Esophagus muscularis mucosa (tissue), 4 donors: ENCODE data around the gene OGFR. TPM values are rescaled to one million over a fixed set of nuclear protein-coding genes. Genes with fewer than 3 reads are reported as not detected.

Experiments used
- DNase-seq: peaks from one replicate; pipeline ENCODE4 v3.0.0-alpha.2; 2017; ENCODE audit errors: extremely low spot score
- H3K27ac ChIP-seq, 4 donors: fragments of 200-600 bp; sonication (generic); replicated peaks in 1 of 4; 1 replicate in 3 of 4; 2 replicates in 1 of 4; pipeline ENCODE4 v1.5.1; 2016 to 2019; ENCODE audit warnings: mild to moderate bottlenecking in 1 of 4
- H3K27me3 ChIP-seq, 4 donors: fragments of 200-600 bp; sonication (generic); one replicate each; pipeline versions ENCODE4 v1.5.1 to v1.6.0; 2016 to 2019
- H3K36me3 ChIP-seq, 4 donors: fragments of 200-600 bp; sonication (generic); one replicate each; pipeline ENCODE4 v1.5.1; 2016 to 2019
- H3K4me1 ChIP-seq, 4 donors: fragments of 200-600 bp; sonication (generic); one replicate each; pipeline ENCODE4 v1.5.1; 2016 to 2019
- H3K4me3 ChIP-seq, 4 donors: fragments of 200-600 bp; sonication (generic); 1 replicate in 2 of 4; 2 replicates in 2 of 4; pipeline ENCODE4 v1.5.1; 2016 to 2019; ENCODE audit warnings: mild to moderate bottlenecking in 4 of 4, moderate library complexity in 1 of 4
- H3K9me3 ChIP-seq, 4 donors: fragments of 200-600 bp; sonication (generic); 1 replicate in 3 of 4; 2 replicates in 1 of 4; pipeline ENCODE4 v1.5.1; 2016 to 2019
- EP300 ChIP-seq: sonication (generic); formaldehyde crosslinking; IDR thresholded peaks from one replicate; pipeline ENCODE4 v1.6.1; 2017; ENCODE audit warnings: antibody characterized with exemption
- POLR2A ChIP-seq: fragments of 450-650 bp; IDR thresholded peaks from one replicate; pipeline ENCODE4 v1.6.1; 2017; ENCODE audit warnings: antibody characterized with exemption, moderate library complexity, mild to moderate bottlenecking, low read depth
- POLR2AphosphoS5 ChIP-seq, 2 donors: sonication (generic); formaldehyde crosslinking; IDR thresholded peaks; one replicate each; pipeline ENCODE4 v1.6.1; 2017; ENCODE audit warnings: antibody characterized with exemption in 2 of 2
- WGBS: methylation state at CpG from one replicate; pipeline ENCODE4 v1.1.5; 2018; 5-methylcytosine and 5-hydroxymethylcytosine counted together
- intact Hi-C: fragments of 100-400 bp; cut with DNase I; formaldehyde crosslinking; loops from one replicate; pipeline ENCODE4 v1.15.1; 2023
- total RNA-seq, 4 donors: library from RNA; depleted of rRNA; stranded (reverse); fragments of >200 nt; gene quantifications; one replicate each; pipeline versions ENCODE4 v1.1.0 to v1.2.1, GENCODE V29; 2016
- TF ChIP-seq, protein P1 (sequence below), 3 experiments: fragments of 200-600 bp in 2 of 3; fragments of 450-650 bp in 1 of 3; sonication (generic) in 2 of 3; IDR thresholded peaks; one replicate each; pipeline ENCODE4 v1.5.1; 2017 to 2019; ENCODE audit warnings: antibody characterized with exemption in 3 of 3, mild to moderate bottlenecking in 2 of 3, moderate library complexity in 1 of 3

OGFR gene
- total RNA-seq, 4 donors from 2014 or later: 46.1 to 84.5 (median 62.7) TPM

DNA sequence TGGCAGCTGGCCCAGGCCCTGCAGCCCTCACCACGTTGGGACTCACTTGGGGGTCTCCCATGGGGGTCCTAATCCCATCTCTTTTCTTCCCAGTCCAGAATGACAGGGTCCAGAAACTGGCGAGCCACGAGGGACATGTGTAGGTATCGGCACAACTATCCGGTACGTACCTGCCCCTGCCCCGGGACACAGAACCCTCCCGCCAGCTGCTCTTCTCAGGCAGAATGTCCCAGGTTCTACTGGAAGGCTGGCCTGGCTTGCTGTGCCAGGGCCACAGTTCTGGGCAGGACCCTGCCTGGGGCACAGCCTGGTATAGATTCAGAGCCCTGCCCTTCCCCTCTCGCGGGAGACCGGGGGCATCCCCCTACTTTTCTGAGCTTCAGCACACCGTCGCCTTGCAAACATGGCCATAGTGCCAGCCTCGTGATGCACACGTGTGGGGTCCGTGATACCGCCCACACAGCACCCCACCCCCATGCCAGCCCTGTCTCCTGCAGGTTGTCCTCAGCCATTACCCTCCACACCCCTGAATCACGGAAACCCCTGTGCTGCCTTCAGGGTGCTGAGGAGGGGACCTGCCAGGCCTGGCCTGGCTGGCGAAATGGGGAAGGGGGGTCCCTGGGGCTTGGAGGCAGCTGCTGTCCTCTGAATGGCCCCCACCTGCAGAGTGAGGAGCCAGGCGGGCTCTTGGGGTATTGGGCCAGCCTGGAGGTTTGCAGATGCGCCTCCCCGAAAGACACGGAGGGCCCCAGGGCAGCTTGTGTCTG, 3.0 kb downstream of the OGFR start:
- no peak for DNase-seq
- whole genome bisulfite sequencing: 86% methylated on average over 11 of the region's 23 CpGs
- H3K27me3 ChIP-seq: no peaks in the 10 kb centered on the region
- peaks cover 34 to 40% (median 38%) of the 10 kb centered on the region in 4 donors for H3K4me1 ChIP-seq
- no peak overlapping the region for H3K27ac ChIP-seq
- H3K9me3 ChIP-seq: no peaks in the 10 kb centered on the region
- TF ChIP-seq, protein P1, sequence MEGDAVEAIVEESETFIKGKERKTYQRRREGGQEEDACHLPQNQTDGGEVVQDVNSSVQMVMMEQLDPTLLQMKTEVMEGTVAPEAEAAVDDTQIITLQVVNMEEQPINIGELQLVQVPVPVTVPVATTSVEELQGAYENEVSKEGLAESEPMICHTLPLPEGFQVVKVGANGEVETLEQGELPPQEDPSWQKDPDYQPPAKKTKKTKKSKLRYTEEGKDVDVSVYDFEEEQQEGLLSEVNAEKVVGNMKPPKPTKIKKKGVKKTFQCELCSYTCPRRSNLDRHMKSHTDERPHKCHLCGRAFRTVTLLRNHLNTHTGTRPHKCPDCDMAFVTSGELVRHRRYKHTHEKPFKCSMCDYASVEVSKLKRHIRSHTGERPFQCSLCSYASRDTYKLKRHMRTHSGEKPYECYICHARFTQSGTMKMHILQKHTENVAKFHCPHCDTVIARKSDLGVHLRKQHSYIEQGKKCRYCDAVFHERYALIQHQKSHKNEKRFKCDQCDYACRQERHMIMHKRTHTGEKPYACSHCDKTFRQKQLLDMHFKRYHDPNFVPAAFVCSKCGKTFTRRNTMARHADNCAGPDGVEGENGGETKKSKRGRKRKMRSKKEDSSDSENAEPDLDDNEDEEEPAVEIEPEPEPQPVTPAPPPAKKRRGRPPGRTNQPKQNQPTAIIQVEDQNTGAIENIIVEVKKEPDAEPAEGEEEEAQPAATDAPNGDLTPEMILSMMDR (IDR thresholded peaks at IDR 0.05): no peak
- TF ChIP-seq POLR2A (no peak), EP300 (no peak), POLR2AphosphoS5 (IDR thresholded peaks at IDR 0.05) (no peak)
- intact Hi-C loops: loop anchor here (2.0 kb wide), 1 partner anchor 139 kb away; no protein-coding TSS in a partner anchor
- no peak overlapping the region for H3K4me3 ChIP-seq
- H3K36me3 ChIP-seq: peaks cover 52 to 60% (median 58%) of the 10 kb centered on the region in 4 donors

DNA sequence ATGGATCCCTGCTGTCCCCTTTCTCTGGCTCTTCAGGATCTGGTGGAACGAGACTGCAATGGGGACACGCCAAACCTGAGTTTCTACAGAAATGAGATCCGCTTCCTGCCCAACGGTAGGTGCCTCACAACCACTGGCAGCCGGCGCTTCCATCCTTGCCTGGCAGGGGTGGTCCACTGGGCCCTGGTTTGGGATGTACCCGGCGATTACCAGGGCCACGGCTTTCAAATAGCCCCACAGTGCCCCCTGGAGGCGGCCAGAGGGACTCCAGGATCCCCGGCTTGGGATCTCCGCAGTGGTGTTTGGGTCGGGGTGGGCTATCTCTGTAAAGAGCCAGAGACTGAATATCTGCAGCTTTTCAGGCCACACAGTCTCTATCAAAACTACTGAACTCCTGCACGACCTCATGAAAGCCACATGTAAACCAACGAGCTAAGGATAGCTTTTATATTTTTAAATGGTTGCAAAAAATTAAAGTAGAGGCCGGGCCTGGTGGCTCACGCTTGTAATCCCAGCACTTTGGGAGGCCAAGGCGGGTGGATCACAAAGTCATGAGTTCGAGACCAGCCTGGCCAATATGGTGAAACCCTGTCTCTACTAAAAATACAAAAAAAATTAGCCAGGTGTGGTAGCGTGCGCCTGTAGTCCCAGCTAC, 3.7 kb downstream of the OGFR start:
- intact Hi-C loops: loop anchor here (2.0 kb wide), 1 partner anchor 140 kb away; no protein-coding TSS in a partner anchor
- Histone ChIP-seq H3K4me1 (peaks cover 29 to 40% (median 38%) of the 10 kb centered on the region in 4 donors), H3K27ac (no peak overlapping the region), H3K4me3 (no peak overlapping the region), H3K36me3 (peaks cover 55 to 67% (median 64%) of the 10 kb centered on the region in 4 donors), H3K9me3 (no peaks in the 10 kb centered on the region), H3K27me3 (no peaks in the 10 kb centered on the region)
- WGBS: 41% methylated on average over 13 of the region's 21 CpGs
- TF ChIP-seq POLR2A (no peak), POLR2AphosphoS5 (IDR thresholded peaks at IDR 0.05) (no peak), EP300 (no peak)
- TF ChIP-seq, protein P1 (IDR thresholded peaks at IDR 0.05): peak; percentile 92 to 93 (median 93)
- DNase-seq: no peak

DNA sequence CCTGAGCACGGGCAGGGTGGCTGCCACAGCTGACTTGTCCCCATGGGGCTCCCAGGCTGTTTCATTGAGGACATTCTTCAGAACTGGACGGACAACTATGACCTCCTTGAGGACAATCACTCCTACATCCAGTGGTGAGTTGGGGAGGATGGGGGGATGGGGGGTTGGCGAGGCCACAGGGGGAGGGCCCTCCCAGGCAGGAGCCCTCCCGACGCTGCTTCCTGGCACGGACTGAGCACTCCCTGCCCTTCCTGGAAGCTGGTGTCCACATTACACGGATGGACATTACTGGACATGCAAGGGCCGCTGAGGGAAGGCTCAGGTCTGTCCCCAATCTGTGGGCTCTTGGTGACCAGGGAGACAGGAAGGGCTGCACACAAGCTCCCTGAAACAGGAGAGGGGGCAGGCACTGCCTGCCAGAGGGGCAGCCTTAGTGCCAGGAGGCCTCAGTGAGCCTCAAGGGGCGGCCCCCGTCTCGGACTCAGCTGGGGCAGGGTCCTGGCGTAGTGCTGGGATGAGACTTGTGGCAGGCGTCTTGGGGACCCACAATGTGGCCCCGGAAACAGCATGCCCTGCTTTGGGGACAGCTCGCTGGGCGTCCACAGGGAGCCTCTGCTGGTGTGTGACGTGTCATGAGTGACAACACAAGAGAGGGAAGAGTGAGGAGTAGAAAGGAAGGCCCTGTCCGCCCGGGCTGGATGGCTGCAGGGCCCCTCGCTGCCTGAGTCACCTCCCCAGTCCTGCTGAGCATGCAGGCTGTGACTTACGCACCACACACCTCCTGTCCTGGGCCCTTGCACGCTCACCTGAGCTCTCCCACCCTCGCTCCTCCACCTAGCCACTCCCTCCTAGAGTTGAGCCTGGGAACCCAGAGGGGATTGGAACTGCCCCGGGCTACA, 5.1 kb downstream of the OGFR start:
- no peak for DNase-seq
- TF ChIP-seq POLR2AphosphoS5 (IDR thresholded peaks at IDR 0.05) (no peak), EP300 (no peak), POLR2A (no peak)
- TF ChIP-seq, protein P1 (IDR thresholded peaks at IDR 0.05): no peak
- peaks cover 55 to 76% (median 72%) of the 10 kb centered on the region in 4 donors for H3K36me3 ChIP-seq
- intact Hi-C loops: loop anchor here (2.0 kb wide), 1 partner anchor 141 kb away; no protein-coding TSS in a partner anchor
- no peak overlapping the region for H3K27ac ChIP-seq
- peaks cover 0 to 9% (median 4%) of the 10 kb centered on the region in 4 donors for H3K27me3 ChIP-seq
- WGBS: 93% methylated on average over 21 of the region's 24 CpGs
- H3K4me1 ChIP-seq: peaks cover 20 to 38% (median 35%) of the 10 kb centered on the region in 4 donors
- no peaks in the 10 kb centered on the region for H3K9me3 ChIP-seq
- no peak overlapping the region for H3K4me3 ChIP-seq

DNA sequence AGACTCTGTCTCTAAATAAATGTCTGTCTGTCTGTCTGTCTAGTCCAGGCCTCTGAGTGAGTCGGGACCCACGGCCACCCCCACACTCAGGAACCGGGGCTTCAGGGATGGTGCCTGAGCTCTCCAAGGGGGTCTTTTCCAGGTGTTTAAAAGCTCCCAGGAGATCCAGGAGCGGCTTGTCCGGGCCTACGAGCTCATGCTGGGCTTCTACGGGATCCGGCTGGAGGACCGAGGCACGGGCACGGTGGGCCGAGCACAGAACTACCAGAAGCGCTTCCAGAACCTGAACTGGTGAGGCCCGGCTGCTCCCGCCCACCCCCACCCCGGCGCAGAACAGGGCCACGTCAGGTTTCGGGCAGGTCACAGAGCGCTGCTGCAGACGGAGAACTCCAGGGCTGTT, 6.7 kb downstream of the OGFR start:
- Histone ChIP-seq H3K27ac (no peak overlapping the region), H3K4me3 (no peak overlapping the region), H3K9me3 (no peaks in the 10 kb centered on the region), H3K27me3 (peaks cover 4 to 24% (median 18%) of the 10 kb centered on the region in 4 donors), H3K4me1 (peaks cover 23 to 44% (median 41%) of the 10 kb centered on the region in 4 donors), H3K36me3 (peaks cover 55 to 76% (median 72%) of the 10 kb centered on the region in 4 donors)
- DNase-seq: no peak
- TF ChIP-seq EP300 (no peak), POLR2A (no peak), POLR2AphosphoS5 (IDR thresholded peaks at IDR 0.05) (no peak)
- TF ChIP-seq, protein P1 (IDR thresholded peaks at IDR 0.05): no peak
- intact Hi-C loops: no loop called here
- WGBS: 88% methylated on average over 12 of the region's 21 CpGs
